IMR-90 (cell line): ENCODE measurements around the gene FBXO44.

Source experiments
- FOS ChIP-seq: fragments of 150-350 bp; IDR thresholded peaks from 2 replicates; pipeline ENCODE4 v1.6.1; 2016; ENCODE audit warnings: low read depth, low read length
- MAZ ChIP-seq: IDR thresholded peaks from 2 replicates; pipeline ENCODE4 v1.6.1; 2012; ENCODE audit warnings: low read depth, mild to moderate bottlenecking, low read length, improper control_type of control experiment, moderate library complexity, borderline replicate concordance
- MXI1 ChIP-seq: IDR thresholded peaks from 2 replicates; pipeline ENCODE4 v1.6.1; 2012; ENCODE audit warnings: low read depth, mild to moderate bottlenecking, low read length, moderate library complexity, borderline replicate concordance
- POLR2A ChIP-seq: IDR thresholded peaks from 2 replicates; pipeline ENCODE4 v1.6.1; 2012; ENCODE audit warnings: mild to moderate bottlenecking, low read depth, low read length
- TF ChIP-seq, protein P1 (sequence below): fragments of 150-350 bp; IDR thresholded peaks from 2 replicates; pipeline ENCODE4 v1.6.1; 2016; ENCODE audit warnings: low read depth, mild to moderate bottlenecking, low read length, moderate library complexity, borderline replicate concordance
- TF ChIP-seq, protein P2 (sequence below): conservative IDR thresholded peaks from 2 replicates; pipeline ENCODE4 v1.5.1; 2012; ENCODE audit warnings: mild to moderate bottlenecking, low read depth, low read length, improper control_type of control experiment

DNA sequence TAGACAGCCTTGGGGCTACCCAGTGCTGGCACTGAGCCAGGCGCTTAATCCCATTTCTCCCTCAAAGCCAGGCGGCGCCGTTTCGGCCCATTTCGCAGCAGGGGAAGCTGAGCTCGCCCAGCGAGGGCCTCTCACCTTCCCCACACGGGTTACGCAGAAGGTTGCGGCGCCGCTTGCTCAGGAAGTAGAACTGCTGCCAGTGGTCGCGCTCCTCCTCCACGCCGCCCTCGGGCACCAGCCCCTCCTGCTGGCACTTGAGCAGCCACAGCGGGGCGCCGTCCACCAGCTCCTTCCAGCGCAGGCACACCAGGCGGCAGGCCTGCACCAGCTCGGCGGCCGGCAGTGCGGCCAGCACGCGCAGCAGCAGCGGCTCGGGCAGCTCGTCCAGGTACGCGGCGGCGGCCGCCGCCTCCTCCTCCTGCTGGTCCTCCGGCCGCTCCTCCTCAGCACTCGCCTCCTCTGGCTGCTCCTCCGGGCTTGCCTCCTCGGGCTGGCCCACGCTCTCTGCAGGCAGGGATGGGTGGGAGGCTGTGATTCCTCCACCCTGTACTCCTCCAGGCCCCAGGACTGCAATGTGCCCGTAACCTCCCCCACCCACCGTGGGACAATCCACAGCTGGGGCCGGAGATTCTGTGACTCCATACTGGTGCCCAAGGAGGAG is 4.2 kb upstream of the FBXO44 start:
- TF ChIP-seq, protein P1, sequence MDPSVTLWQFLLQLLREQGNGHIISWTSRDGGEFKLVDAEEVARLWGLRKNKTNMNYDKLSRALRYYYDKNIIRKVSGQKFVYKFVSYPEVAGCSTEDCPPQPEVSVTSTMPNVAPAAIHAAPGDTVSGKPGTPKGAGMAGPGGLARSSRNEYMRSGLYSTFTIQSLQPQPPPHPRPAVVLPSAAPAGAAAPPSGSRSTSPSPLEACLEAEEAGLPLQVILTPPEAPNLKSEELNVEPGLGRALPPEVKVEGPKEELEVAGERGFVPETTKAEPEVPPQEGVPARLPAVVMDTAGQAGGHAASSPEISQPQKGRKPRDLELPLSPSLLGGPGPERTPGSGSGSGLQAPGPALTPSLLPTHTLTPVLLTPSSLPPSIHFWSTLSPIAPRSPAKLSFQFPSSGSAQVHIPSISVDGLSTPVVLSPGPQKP, result no peak
- TF ChIP-seq, protein P2, sequence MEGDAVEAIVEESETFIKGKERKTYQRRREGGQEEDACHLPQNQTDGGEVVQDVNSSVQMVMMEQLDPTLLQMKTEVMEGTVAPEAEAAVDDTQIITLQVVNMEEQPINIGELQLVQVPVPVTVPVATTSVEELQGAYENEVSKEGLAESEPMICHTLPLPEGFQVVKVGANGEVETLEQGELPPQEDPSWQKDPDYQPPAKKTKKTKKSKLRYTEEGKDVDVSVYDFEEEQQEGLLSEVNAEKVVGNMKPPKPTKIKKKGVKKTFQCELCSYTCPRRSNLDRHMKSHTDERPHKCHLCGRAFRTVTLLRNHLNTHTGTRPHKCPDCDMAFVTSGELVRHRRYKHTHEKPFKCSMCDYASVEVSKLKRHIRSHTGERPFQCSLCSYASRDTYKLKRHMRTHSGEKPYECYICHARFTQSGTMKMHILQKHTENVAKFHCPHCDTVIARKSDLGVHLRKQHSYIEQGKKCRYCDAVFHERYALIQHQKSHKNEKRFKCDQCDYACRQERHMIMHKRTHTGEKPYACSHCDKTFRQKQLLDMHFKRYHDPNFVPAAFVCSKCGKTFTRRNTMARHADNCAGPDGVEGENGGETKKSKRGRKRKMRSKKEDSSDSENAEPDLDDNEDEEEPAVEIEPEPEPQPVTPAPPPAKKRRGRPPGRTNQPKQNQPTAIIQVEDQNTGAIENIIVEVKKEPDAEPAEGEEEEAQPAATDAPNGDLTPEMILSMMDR, result peak; percentile 75
- TF ChIP-seq MAZ (peak; percentile 64; the same call in 1 of the 2 replicates), POLR2A (no peak), FOS (no peak), MXI1 (no peak)
